ENCODE results near the gene PRRG2.
A peak's percentile ranks its signal among the peaks of the same experiment; 100 is the strongest.

Gene PRRG2

DNA sequence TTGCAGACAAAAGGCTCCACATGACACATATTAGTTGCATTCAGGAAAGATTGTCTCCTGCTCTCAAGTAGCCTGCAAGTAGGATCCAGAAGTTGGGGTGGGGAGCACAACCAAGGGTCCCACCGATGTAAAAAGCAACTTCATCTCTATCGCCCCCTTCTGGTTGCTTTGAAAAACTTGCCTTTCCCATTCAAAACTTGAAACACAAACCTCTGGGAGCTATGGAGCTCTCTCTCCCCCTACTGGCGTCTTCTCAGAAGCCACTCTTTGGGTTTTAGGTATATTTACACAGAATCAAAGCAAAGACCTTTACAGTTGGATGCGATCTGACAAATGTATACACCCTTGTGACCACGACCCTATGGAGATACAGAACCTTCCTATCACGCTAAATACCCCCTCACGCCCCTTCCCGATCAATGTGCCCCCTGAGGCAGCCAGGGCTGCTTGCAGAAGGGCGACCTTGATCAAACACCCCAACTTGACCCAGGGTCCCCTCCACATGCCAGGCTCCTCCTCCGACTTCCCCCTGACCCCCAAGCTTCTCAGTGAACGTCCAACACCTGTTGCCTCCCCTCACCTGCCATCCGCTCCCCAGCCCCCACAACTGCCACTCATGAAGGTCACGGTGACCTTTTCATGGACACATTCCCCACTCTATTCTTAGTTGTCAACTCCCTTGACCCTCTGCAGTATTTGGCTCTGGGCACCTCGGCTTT, 10.8 kb upstream of the PRRG2 start:
- no peaks in the 10 kb centered on the region for H3K36me3 Mint-ChIP-seq
- no peaks in the 10 kb centered on the region for H3K9me3 Mint-ChIP-seq
- no peaks in the 10 kb centered on the region for H3K27me3 Mint-ChIP-seq
- peaks cover 31% of the 10 kb centered on the region for H3K4me1 Mint-ChIP-seq
- no peak overlapping the region for H3K4me3 Mint-ChIP-seq
- peak; percentile 76 for ATAC-seq
- H3K27ac Mint-ChIP-seq: peak overlapping the region; percentile 17

DNA sequence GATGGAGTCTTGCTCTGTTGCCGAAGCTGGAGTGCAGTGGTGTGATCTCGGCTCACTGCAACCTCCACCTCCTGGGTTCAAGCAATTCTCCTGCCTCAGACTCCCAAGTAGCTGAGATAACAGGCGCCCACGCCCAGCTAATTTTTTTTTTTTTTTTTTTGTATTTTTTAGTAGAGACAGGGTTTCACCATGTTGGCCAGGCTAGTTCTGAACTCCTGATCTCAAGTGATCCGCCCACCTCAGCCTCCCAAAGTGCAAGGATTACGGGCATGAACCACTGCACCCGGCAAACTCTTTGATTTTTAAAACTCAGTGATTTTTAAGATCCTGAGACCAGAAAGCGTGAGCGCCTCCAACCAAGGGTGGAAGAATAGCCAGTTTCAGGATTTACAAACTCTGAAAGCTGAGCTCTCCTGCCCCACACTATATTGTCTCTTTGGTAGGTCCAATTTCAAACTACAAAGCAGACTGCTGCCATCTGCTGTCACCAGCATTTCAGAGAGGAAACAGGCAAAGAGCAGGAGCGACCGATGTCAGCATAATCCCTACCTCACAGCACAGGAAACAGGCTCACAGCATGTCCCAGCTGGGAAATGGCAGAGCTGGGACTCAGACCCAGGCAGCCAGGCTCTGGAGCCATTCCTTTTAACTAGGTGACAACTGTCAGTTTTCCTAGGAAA, 10.0 kb upstream of the PRRG2 start:
- peaks cover 30% of the 10 kb centered on the region for H3K4me1 Mint-ChIP-seq

DNA sequence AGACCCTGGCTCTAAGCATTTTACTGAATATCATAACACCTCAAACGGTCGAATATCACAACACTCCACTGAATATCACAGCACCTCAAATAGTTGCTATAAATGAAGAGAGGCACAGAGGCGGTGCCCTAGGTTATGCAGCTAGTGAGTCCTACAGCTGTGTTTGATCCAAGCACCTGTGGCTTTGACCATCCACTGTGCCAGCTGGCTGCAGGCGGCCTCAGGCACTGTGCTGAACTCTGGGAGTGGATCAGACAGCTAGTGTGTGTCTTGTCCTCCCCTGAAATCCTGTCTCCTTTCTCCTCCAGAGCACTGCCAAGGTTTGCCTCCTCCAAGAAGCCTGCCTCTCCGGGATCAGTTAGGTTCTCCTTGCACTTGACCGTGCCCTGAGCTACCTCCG, 8.1 kb upstream of the PRRG2 start:
- H3K4me1 Mint-ChIP-seq: peaks cover 21% of the 10 kb centered on the region
- H3K27ac Mint-ChIP-seq: no peak overlapping the region
- no peaks in the 10 kb centered on the region for H3K36me3 Mint-ChIP-seq
- no peak overlapping the region for H3K4me3 Mint-ChIP-seq
- no peak for ATAC-seq
- no peaks in the 10 kb centered on the region for H3K9me3 Mint-ChIP-seq
- no peaks in the 10 kb centered on the region for H3K27me3 Mint-ChIP-seq

More for the DNA sequence above, 10.0 kb upstream of the PRRG2 start:
- Mint-ChIP-seq H3K27me3 (no peaks in the 10 kb centered on the region), H3K36me3 (no peaks in the 10 kb centered on the region), H3K4me3 (no peak overlapping the region), H3K9me3 (no peaks in the 10 kb centered on the region), H3K27ac (peak overlapping the region; percentile 17)
- ATAC-seq: no peak

DNA sequence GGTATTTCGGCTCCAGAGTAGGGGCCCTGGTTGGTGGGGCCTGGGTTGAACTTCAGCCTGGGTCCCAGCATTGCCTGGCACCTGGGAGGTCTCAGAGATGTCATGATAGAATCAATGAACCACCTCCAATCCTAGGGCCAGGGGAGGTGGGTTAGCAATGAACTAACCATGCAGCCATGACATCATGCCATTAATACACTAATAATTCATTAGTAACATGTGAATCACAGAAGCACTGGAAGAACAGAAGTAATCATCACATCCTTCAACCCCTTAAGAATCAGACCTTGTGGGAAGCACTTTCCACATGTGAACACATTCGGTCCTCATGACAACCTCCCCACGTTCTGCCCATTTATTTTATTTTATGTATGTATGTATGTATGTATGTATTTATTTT, 7.7 kb upstream of the PRRG2 start:
- no peak for ATAC-seq
- Mint-ChIP-seq H3K4me1 (peaks cover 16% of the 10 kb centered on the region), H3K36me3 (no peaks in the 10 kb centered on the region), H3K4me3 (no peak overlapping the region), H3K27me3 (no peaks in the 10 kb centered on the region), H3K9me3 (no peaks in the 10 kb centered on the region), H3K27ac (no peak overlapping the region)

DNA sequence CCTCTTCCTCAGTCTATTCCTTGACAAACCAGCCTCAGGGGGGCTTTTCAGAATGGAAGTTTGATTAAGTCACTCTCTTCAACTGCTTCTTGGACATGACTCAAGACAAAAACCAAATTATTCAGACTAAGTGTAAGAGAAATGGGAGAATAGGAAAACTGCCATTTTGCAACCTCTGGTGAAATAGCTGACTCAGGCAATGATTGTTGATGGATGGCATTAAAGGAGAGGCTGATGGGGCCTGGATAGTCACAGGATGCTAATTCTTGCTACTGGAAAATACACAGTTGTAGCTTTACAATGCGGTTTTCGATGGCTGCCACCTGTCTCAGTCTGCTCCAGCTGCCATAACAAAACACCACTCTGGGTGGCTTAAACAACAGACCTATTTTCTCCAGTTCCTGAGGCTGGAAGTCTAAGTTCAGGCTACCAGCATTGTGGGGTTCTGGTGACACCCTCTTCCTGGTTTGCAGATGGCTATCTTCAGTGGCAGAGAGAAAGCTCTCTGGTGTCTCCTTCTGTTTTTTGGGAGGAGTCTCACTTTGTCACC, 6.8 kb upstream of the PRRG2 start:
- ATAC-seq: no peak
- Mint-ChIP-seq H3K36me3 (no peaks in the 10 kb centered on the region), H3K27me3 (no peaks in the 10 kb centered on the region), H3K27ac (no peak overlapping the region), H3K9me3 (no peaks in the 10 kb centered on the region), H3K4me1 (peaks cover 13% of the 10 kb centered on the region), H3K4me3 (no peak overlapping the region)

DNA sequence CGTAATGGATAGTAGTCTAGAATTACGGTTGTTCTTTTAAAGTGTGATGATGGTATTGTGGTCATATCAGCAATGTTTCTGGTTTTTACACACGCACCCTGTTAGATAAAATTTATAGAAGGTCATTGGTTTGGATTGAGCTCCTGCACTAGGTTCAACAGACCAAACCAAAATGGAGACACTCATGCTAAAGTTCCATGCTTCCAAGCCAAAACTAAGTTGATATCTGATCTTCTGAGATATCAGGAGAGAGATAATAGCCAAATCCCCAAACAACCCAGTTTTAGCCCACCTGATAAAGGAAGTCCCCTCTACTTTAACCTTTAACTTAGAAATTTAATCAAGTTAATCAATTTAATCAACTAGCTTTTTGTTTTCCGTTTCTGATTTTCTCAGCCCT, 1.9 kb upstream of the PRRG2 start:
- no peak overlapping the region for H3K27ac Mint-ChIP-seq
- peaks cover 9% of the 10 kb centered on the region for H3K4me1 Mint-ChIP-seq
- no peaks in the 10 kb centered on the region for H3K9me3 Mint-ChIP-seq
- no peaks in the 10 kb centered on the region for H3K36me3 Mint-ChIP-seq
- no peaks in the 10 kb centered on the region for H3K27me3 Mint-ChIP-seq
- peak overlapping the region; percentile 87 for H3K4me3 Mint-ChIP-seq
- no peak for ATAC-seq

DNA sequence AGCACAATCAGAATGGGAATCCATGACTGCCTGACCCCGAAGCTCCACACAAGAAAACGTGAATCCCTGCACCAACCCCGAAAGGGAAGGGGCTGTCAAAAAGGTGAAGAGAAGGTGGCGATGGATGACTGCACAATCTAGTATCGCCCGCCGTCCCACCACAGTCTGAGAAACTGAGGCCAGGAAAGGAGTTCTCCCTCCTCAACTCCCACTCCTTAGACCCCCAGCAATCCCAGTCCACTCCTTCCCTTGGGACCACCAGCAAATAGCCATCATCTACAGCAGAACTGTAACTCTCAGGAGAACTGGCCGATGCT, 1.2 kb upstream of the PRRG2 start:
- no peak for ATAC-seq
- Mint-ChIP-seq H3K36me3 (no peaks in the 10 kb centered on the region), H3K27me3 (no peaks in the 10 kb centered on the region), H3K4me1 (peaks cover 9% of the 10 kb centered on the region), H3K9me3 (no peaks in the 10 kb centered on the region), H3K4me3 (peak overlapping the region; percentile 87), H3K27ac (peak overlapping the region; percentile 80)

DNA sequence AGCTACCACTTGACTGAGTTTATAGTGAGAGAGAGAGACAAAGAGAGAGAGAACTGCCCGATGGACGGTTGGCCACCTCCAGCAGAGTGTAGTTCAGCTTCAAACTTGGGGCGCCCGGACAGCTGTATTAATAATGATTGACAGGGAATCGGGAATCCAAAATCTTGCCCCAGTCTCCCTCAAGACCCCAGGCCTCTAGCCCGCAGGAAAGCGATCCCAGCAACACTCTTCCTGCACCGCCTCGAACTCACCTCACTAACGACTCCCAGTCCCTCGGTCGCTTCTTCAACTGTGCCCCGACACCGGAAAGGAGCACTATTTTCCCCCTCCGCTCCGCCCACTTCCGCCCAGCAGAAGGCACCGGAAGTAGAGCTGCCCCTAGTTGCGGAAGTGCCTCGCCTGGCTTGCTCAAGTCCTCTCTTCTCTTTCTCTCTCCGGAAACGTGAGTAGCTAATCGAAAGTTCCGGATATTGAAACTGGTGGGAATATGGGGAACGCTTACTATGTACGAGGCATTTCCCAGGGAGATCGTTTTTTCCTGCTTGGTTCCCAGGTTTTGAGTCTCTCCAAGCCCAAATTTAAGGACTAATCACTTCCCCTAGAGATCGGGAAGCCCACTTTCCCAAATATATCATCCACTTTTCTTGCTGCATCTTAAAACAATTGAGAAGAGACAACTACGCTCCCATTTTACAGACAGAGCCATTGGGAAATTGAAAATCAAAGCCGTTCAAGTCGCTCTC, 681 bp upstream of the PRRG2 start, which contains the start of gene NOSIP:
NOSIP (minus strand) TSS at position 293 of the 743 bp plus-strand sequence. CDS start 19,865 bp downstream, outside the sequence.
- H3K36me3 Mint-ChIP-seq: no peaks in the 10 kb centered on the region
- H3K27me3 Mint-ChIP-seq: no peaks in the 10 kb centered on the region
- H3K4me3 Mint-ChIP-seq: peak within 1 kb of the TSS; percentile 87
- H3K4me1 Mint-ChIP-seq: peaks cover 9% of the 10 kb centered on the region
- ATAC-seq: peak; percentile 98
- peak within 1 kb of the TSS; percentile 80 for H3K27ac Mint-ChIP-seq
- no peaks in the 10 kb centered on the region for H3K9me3 Mint-ChIP-seq

DNA sequence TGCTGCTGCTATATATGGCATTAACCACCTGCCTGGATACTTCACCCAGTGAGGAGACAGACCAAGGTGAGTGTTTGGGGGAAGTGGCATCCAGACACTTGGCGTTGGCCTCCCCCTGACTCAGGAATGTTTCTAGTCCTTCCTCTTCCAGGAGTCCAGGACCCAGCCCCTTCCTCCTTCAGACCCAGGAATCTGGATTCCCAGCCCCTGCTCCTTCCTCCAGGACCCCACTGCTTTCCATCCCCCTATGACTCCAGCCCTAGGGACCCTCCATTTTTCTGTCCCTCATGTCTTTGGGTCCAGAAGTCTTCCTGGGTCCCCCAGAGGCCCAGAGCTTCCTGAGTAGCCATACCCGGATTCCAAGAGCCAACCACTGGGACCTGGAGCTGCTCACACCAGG, 2.1 kb downstream of the PRRG2 start:
- ATAC-seq: no peak
- Mint-ChIP-seq H3K4me1 (peaks cover 9% of the 10 kb centered on the region), H3K9me3 (no peaks in the 10 kb centered on the region), H3K27ac (no peak overlapping the region), H3K36me3 (no peaks in the 10 kb centered on the region), H3K4me3 (no peak overlapping the region), H3K27me3 (no peaks in the 10 kb centered on the region)

DNA sequence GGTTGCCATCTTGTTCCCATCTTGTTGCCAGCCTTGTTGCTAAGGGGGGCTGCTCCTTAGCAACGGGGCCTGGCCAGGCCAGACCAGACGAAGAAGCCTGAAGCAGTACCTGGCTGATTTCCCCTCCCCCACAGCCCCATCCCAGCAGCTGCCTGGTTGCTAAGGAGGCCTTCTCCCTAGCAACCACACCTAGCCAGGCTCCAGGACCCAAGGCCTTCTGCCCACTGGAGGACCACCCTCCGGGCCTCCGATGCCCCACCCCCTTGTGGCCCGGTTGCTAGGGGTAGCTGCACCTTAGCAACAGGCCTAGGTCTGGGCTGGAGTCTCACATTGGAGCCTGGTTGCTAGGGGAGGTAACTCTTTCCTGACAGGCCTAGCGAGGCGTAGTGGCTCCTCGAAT, 3.9 kb downstream of the PRRG2 start:
- Mint-ChIP-seq H3K9me3 (no peaks in the 10 kb centered on the region), H3K27me3 (no peaks in the 10 kb centered on the region), H3K4me1 (peaks cover 15% of the 10 kb centered on the region), H3K4me3 (no peak overlapping the region), H3K27ac (no peak overlapping the region), H3K36me3 (no peaks in the 10 kb centered on the region)
- no peak for ATAC-seq

DNA sequence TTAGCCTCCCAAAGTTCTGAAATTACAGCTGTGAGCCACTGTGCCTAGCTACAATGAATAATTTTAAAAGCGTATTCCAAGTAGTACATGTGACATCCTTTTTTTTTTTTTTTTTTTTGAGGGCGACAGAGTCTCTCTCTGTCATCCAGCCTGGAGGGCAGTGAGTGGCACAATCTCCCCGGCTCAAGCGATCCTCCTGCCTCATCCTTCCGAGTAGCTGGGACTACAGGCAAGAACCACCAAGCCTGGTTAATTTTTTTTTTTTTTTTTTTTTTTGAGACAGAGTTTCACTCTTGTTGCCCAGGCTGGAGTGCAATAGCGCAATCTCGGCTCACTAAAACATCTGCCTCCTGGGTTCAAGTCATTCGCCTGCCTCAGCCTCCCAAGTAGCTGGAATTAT, 6.1 kb downstream of the PRRG2 start:
- no peak overlapping the region for H3K4me3 Mint-ChIP-seq
- no peak overlapping the region for H3K27ac Mint-ChIP-seq
- H3K4me1 Mint-ChIP-seq: peaks cover 9% of the 10 kb centered on the region
- ATAC-seq: no peak
- H3K9me3 Mint-ChIP-seq: no peaks in the 10 kb centered on the region
- no peaks in the 10 kb centered on the region for H3K27me3 Mint-ChIP-seq
- H3K36me3 Mint-ChIP-seq: no peaks in the 10 kb centered on the region

DNA sequence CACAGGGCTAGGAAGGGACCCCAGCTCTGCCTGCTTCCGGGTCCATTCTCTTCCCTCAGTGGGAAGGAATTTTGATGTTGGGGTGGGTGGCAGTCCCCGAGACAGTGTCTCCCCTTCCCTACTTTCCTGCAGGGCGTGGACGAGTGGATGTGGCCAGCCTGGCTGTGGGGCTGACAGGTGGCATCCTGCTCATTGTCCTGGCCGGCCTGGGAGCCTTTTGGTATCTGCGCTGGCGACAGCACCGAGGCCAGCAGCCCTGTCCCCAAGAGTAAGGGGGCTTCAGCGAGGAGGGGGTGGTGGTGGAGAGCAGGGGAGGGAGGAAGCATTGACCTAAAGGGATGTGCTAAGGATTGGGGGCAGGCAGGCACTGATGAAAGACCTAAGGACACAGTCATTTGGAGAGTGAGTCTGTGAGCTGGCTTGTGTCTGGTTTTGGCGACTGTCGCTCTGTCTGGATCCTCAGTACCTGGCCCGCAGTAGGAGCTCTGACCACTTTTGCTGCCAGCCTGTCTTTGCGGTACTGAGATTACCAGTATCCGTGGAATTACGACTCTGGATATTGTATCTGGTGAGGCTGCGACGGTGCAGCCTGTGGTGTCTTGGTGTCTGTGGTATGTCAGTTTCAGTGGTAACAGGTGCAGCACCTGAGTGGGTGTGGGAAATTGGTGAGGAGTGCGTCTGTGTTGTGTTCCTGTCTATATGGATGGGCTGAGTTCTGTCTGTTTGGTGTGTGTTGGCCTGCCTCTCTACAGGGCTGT, 7.4 kb downstream of the PRRG2 start:
- H3K4me1 Mint-ChIP-seq: peaks cover 22% of the 10 kb centered on the region
- no peak for ATAC-seq
- H3K9me3 Mint-ChIP-seq: no peaks in the 10 kb centered on the region
- peaks cover 2% of the 10 kb centered on the region for H3K36me3 Mint-ChIP-seq
- H3K4me3 Mint-ChIP-seq: no peak overlapping the region
- H3K27me3 Mint-ChIP-seq: no peaks in the 10 kb centered on the region
- peak overlapping the region; percentile 20 for H3K27ac Mint-ChIP-seq

DNA sequence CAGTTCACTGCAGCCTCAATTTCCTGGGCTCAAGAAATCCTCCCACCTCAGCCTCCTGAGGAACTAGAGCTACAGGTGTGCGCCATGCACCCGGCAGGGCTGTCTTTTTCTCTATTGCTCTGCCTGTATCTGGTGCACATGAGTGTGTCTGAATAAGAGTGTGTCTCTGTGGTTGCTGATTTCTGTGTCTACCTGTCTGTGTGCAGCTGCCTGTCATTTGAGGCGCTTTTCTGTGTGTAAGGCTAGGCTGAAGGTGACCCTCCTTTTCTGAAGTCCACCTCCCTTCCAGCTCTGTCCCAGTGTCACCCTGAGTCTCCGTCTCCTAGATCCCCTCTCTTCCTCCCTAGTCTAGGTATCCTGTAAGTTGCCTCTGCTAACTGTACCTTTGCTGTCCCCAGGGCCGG, 8.4 kb downstream of the PRRG2 start:
- no peaks in the 10 kb centered on the region for H3K27me3 Mint-ChIP-seq
- peak overlapping the region; percentile 89 for H3K27ac Mint-ChIP-seq
- no peaks in the 10 kb centered on the region for H3K9me3 Mint-ChIP-seq
- peaks cover 11% of the 10 kb centered on the region for H3K36me3 Mint-ChIP-seq
- peaks cover 32% of the 10 kb centered on the region for H3K4me1 Mint-ChIP-seq
- ATAC-seq: no peak
- H3K4me3 Mint-ChIP-seq: no peak overlapping the region

DNA sequence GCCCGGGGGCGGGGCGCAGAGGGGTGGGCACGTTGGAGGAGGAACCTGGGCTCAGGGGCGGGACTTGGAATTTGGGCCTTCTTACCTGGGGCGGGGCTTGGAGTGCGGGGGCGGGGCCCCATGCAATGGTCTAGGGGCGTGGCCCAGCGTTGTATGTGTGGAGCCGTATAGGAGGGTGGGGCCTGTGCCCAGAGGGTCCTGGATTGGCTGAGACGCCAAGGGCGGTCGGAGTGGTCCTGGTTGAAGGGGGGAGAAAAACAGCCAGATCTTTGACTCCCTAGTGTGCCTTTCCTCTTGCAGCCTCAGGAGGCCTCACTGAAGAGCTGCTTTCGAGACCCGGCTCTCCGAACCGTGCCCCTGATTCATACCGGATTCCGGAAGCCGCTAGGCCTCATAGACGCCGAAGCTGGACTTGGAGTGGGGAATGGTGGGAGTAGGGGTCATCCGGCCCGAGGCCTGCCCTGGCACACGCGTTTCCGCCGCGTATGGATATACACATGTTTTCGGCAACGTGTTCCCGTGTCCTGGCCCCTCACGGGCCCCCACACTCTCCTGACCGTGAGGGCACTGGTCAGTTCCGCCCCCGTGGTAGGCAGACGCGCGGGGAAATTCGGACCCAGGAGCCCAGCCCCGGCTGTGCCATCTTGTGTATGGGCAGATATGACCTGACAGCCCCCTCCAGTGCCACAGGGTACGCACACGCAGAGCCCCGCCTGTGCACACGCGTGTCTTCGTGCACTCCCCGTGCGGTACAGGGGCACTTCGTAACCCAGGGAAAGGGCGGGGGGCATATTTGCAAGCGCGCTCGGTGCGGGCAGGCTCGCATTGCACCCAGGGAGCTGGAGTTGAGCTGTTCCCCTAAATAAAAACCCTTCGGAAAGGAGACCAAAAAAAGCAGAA, 9.2 kb downstream of the PRRG2 start:
- H3K4me3 Mint-ChIP-seq: peak overlapping the region; percentile 73
- H3K27ac Mint-ChIP-seq: peak overlapping the region; percentile 89
- no peaks in the 10 kb centered on the region for H3K27me3 Mint-ChIP-seq
- peaks cover 16% of the 10 kb centered on the region for H3K36me3 Mint-ChIP-seq
- peak; percentile 91 for ATAC-seq
- no peaks in the 10 kb centered on the region for H3K9me3 Mint-ChIP-seq
- peaks cover 36% of the 10 kb centered on the region for H3K4me1 Mint-ChIP-seq
